Measurements from ENCODE around the gene FASLG. TPM values are rescaled to one million over a fixed set of nuclear protein-coding genes. Genes with fewer than 3 reads are reported as not detected.
A peak's percentile ranks its signal among the peaks of the same experiment; 100 is the strongest.

Gene FASLG
- total RNA-seq, 1 experiment from 2014 or later, result not detected

GRCh38 chr1:172670791-172671190 is 11.9 kb downstream of the FASLG start:
- TF ChIP-seq TCF7 (CRISPR knock-in tag; IDR thresholded peaks at IDR 0.05; ENCODE audit: low read depth) (no peak), RELA (CRISPR knock-in tag; IDR thresholded peaks at IDR 0.05; ENCODE audit: borderline replicate concordance) (no peak), FOXP4 (CRISPR knock-in tag; IDR thresholded peaks at IDR 0.05) (no peak), JAZF1 (CRISPR knock-in tag; IDR thresholded peaks at IDR 0.05) (no peak), CTCF (IDR thresholded peaks at IDR 0.05) (no peak), ATF1 (CRISPR knock-in tag; IDR thresholded peaks at IDR 0.05) (no peak), NR2C2 (CRISPR knock-in tag; IDR thresholded peaks at IDR 0.05) (no peak), ZSCAN18 (CRISPR knock-in tag; IDR thresholded peaks at IDR 0.05) (no peak)
- Mint-ChIP-seq H3K4me1 (no peaks in the 10 kb centered on the region), H3K36me3 (no peaks in the 10 kb centered on the region), H3K27ac (no peak overlapping the region), H3K4me3 (no peak overlapping the region), H3K27me3 (ENCODE audit: low read depth) (no peaks in the 10 kb centered on the region), H3K9me3 (peaks cover 5% of the 10 kb centered on the region)
- DNase-seq (ENCODE audit: low spot score) (no peak), ATAC-seq (no peak)
- CTCF ChIA-PET, result no interaction called here
- POLR2A ChIA-PET, result interaction anchor here (0.6 kb wide), 1 partner anchor 115 kb away, joined by 3 read pairs; no protein-coding TSS in a partner anchor

- Mint-ChIP-seq H3K36me3 (no peaks in the 10 kb centered on the region), H3K4me3 (no peak overlapping the region), H3K9me3 (peaks cover 5% of the 10 kb centered on the region), H3K27ac (no peak overlapping the region), H3K27me3 (ENCODE audit: low read depth) (no peaks in the 10 kb centered on the region), H3K4me1 (peaks cover 4% of the 10 kb centered on the region)
- ATAC-seq (peak; percentile 38), DNase-seq (ENCODE audit: low spot score) (no peak)
- ChIA-PET POLR2A (no interaction called here), CTCF (no interaction called here)
- no peak for TF ChIP-seq USF2 (CRISPR knock-in tag; IDR thresholded peaks at IDR 0.05)
- TF ChIP-seq SP1 (CRISPR knock-in tag; conservative IDR thresholded peaks at IDR 0.05), result no peak
- no peak for TF ChIP-seq CREM (CRISPR knock-in tag; IDR thresholded peaks at IDR 0.05)
Observed at GRCh38 chr1:172671591-172671990, 12.7 kb downstream of the FASLG start.

GRCh38 chr1:172672720-172673119 is 13.8 kb downstream of the FASLG start:
- peaks cover 15% of the 10 kb centered on the region for H3K4me1 Mint-ChIP-seq
- H3K36me3 Mint-ChIP-seq, result no peaks in the 10 kb centered on the region
- DNase-seq (ENCODE audit: low spot score) (no peak), ATAC-seq (no peak)
- no peak for TF ChIP-seq ZNF317 (CRISPR knock-in tag; IDR thresholded peaks at IDR 0.05; ENCODE audit: borderline replicate concordance, low read depth)
- TF ChIP-seq ATF3 (CRISPR knock-in tag; conservative IDR thresholded peaks at IDR 0.05), result no peak
- no peak for TF ChIP-seq USF1 (CRISPR knock-in tag; IDR thresholded peaks at IDR 0.05)
- peaks cover 5% of the 10 kb centered on the region for H3K9me3 Mint-ChIP-seq
- no peak overlapping the region for H3K4me3 Mint-ChIP-seq
- CTCF ChIA-PET, result no interaction called here
- POLR2A ChIA-PET, result no interaction called here
- no peak overlapping the region for H3K27ac Mint-ChIP-seq
- H3K27me3 Mint-ChIP-seq (ENCODE audit: low read depth), result no peaks in the 10 kb centered on the region

Data from WTC11 (cell line).